ENCODE results near the gene SLC22A31.

SLC22A31 gene

DNA sequence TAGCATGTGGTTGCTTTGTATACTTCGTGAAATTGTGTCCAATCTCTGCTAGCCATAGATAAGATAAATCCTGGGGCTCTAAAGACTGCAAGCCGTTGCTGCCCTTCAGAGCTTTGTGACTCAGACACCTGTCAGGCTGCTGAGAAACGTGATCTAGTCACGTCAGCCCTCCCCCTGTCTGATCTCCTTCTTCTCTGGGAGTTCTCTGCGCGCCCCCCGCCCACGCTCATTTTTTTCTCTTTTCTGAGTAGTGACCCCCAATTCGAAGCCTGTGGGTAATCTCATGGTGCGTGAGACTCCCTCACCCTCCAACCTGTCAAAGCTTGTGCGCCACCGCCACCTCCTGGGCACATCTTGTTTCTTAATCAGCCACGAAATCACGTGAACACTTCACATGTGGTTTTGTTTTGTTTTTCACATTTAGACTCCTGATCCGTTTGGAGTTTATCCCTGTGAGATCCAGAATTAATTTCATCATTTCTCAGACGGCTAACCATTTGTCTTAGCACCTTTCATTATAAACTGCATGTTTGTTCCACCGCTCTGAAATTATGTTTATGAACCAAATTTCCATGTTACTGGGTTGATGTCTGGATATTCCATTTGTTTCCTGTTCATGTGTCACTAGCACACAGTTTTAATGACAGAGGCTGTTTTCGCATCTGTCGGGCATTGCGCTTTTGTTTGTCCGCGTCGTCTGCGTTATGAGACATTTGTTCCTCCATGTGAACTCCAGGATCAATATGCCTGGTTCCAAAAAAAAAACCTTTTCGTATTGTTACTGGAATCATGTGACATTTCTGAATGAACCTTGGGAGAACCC is 16.2 kb upstream of the SLC22A31 start:
- peak overlapping the region; percentile 90 to 97 for H3K4me3 ChIP-seq (ENCODE audit: low read depth in 1 of 2, low read length in 2 of 2)
- peaks cover 0 to 14% of the 10 kb centered on the region in 2 donors for H3K4me1 ChIP-seq (ENCODE audit: control insufficient read depth in 1 of 2, insufficient read depth in 2 of 2, low read length in 2 of 2)
- no peaks in the 10 kb centered on the region for H3K27me3 ChIP-seq (ENCODE audit: low read depth, low read length)
- H3K27ac ChIP-seq (ENCODE audit: low read length), result peak overlapping the region; percentile 95
- H3K9me3 ChIP-seq (ENCODE audit: control insufficient read depth in 1 of 2, low read length in 2 of 2), result no peaks in the 10 kb centered on the region
- H3K36me3 ChIP-seq (ENCODE audit: control insufficient read depth in 1 of 2, insufficient read depth in 2 of 2, low read length in 2 of 2), result peaks cover 13 to 16% of the 10 kb centered on the region in 2 donors

- Histone ChIP-seq H3K4me3 (ENCODE audit: low read depth in 1 of 2, low read length in 2 of 2) (no peak overlapping the region), H3K27me3 (ENCODE audit: low read depth, low read length) (no peaks in the 10 kb centered on the region), H3K9me3 (ENCODE audit: control insufficient read depth in 1 of 2, low read length in 2 of 2) (no peaks in the 10 kb centered on the region), H3K4me1 (ENCODE audit: control insufficient read depth in 1 of 2, insufficient read depth in 2 of 2, low read length in 2 of 2) (peaks cover 0 to 2% of the 10 kb centered on the region in 2 donors), H3K36me3 (ENCODE audit: control insufficient read depth in 1 of 2, insufficient read depth in 2 of 2, low read length in 2 of 2) (no peaks in the 10 kb centered on the region), H3K27ac (ENCODE audit: low read length) (no peak overlapping the region)
These were observed 10.7 kb upstream of the SLC22A31 start for GRCh38 chr16:89210904-89211515.

- no peak overlapping the region for H3K4me3 ChIP-seq (ENCODE audit: low read depth in 1 of 2, low read length in 2 of 2)
- no peaks in the 10 kb centered on the region for H3K27me3 ChIP-seq (ENCODE audit: low read depth, low read length)
- H3K4me1 ChIP-seq (ENCODE audit: control insufficient read depth in 1 of 2, insufficient read depth in 2 of 2, low read length in 2 of 2), result no peaks in the 10 kb centered on the region
- no peak overlapping the region for H3K27ac ChIP-seq (ENCODE audit: low read length)
- no peaks in the 10 kb centered on the region for H3K36me3 ChIP-seq (ENCODE audit: control insufficient read depth in 1 of 2, insufficient read depth in 2 of 2, low read length in 2 of 2)
- H3K9me3 ChIP-seq (ENCODE audit: control insufficient read depth in 1 of 2, low read length in 2 of 2), result no peaks in the 10 kb centered on the region
These were observed 10.0 kb upstream of the SLC22A31 start for GRCh38 chr16:89210165-89210903.

- Histone ChIP-seq H3K4me1 (ENCODE audit: control insufficient read depth in 1 of 2, insufficient read depth in 2 of 2, low read length in 2 of 2) (no peaks in the 10 kb centered on the region), H3K9me3 (ENCODE audit: control insufficient read depth in 1 of 2, low read length in 2 of 2) (no peaks in the 10 kb centered on the region), H3K27me3 (ENCODE audit: low read depth, low read length) (no peaks in the 10 kb centered on the region), H3K4me3 (ENCODE audit: low read depth in 1 of 2, low read length in 2 of 2) (no peak overlapping the region), H3K36me3 (ENCODE audit: control insufficient read depth in 1 of 2, insufficient read depth in 2 of 2, low read length in 2 of 2) (no peaks in the 10 kb centered on the region), H3K27ac (ENCODE audit: low read length) (no peak overlapping the region)
These were observed 9.2 kb upstream of the SLC22A31 start for GRCh38 chr16:89209522-89210044.

DNA sequence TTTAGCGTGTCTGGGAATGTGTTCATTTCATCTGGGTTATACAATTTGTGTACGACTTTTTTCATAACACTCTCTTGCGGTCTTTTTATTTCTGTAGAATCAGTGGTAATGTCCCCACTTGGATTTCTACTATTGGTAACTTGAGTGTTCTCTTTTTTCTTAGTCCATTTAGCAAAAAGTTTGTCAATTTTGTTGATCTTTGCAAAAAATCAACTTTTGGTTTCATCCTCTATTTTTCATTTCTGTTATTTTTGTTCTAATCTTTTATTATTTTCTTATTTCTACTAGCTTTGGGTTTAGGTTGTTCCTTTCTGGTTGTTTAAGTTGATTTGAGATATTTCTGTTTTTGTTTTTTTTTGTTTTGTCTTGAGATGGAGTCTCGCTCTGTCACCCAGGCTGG is 7.7 kb upstream of the SLC22A31 start:
- peaks cover 5% of the 10 kb centered on the region for H3K27me3 ChIP-seq (ENCODE audit: low read depth, low read length)
- no peak overlapping the region for H3K4me3 ChIP-seq (ENCODE audit: low read depth in 1 of 2, low read length in 2 of 2)
- no peak overlapping the region for H3K27ac ChIP-seq (ENCODE audit: low read length)
- no peaks in the 10 kb centered on the region for H3K36me3 ChIP-seq (ENCODE audit: control insufficient read depth in 1 of 2, insufficient read depth in 2 of 2, low read length in 2 of 2)
- H3K9me3 ChIP-seq (ENCODE audit: control insufficient read depth in 1 of 2, low read length in 2 of 2), result peaks cover 0 to under 1% of the 10 kb centered on the region in 2 donors
- no peaks in the 10 kb centered on the region for H3K4me1 ChIP-seq (ENCODE audit: control insufficient read depth in 1 of 2, insufficient read depth in 2 of 2, low read length in 2 of 2)

- H3K4me3 ChIP-seq (ENCODE audit: low read depth in 1 of 2, low read length in 2 of 2), result no peak overlapping the region
These were observed 2.3 kb upstream of the SLC22A31 start for GRCh38 chr16:89202422-89203215.

GRCh38 chr16:89201439-89202377 is 1.4 kb upstream of the SLC22A31 start:
- H3K9me3 ChIP-seq (ENCODE audit: control insufficient read depth in 1 of 2, low read length in 2 of 2), result peaks cover 0 to 6% of the 10 kb centered on the region in 2 donors
- H3K4me1 ChIP-seq (ENCODE audit: control insufficient read depth in 1 of 2, insufficient read depth in 2 of 2, low read length in 2 of 2), result peaks cover 0 to 15% of the 10 kb centered on the region in 2 donors
- no peak overlapping the region for H3K4me3 ChIP-seq (ENCODE audit: low read depth in 1 of 2, low read length in 2 of 2)
- peaks cover 28% of the 10 kb centered on the region for H3K27me3 ChIP-seq (ENCODE audit: low read depth, low read length)
- no peaks in the 10 kb centered on the region for H3K36me3 ChIP-seq (ENCODE audit: control insufficient read depth in 1 of 2, insufficient read depth in 2 of 2, low read length in 2 of 2)
- H3K27ac ChIP-seq (ENCODE audit: low read length), result no peak overlapping the region

More at GRCh38 chr16:89202422-89203215, 2.3 kb upstream of the SLC22A31 start:
- Histone ChIP-seq H3K9me3 (ENCODE audit: control insufficient read depth in 1 of 2, low read length in 2 of 2) (peaks cover 0 to 6% of the 10 kb centered on the region in 2 donors), H3K27me3 (ENCODE audit: low read depth, low read length) (peaks cover 28% of the 10 kb centered on the region), H3K27ac (ENCODE audit: low read length) (no peak overlapping the region), H3K4me1 (ENCODE audit: control insufficient read depth in 1 of 2, insufficient read depth in 2 of 2, low read length in 2 of 2) (peaks cover 0 to 15% of the 10 kb centered on the region in 2 donors), H3K36me3 (ENCODE audit: control insufficient read depth in 1 of 2, insufficient read depth in 2 of 2, low read length in 2 of 2) (no peaks in the 10 kb centered on the region)

DNA sequence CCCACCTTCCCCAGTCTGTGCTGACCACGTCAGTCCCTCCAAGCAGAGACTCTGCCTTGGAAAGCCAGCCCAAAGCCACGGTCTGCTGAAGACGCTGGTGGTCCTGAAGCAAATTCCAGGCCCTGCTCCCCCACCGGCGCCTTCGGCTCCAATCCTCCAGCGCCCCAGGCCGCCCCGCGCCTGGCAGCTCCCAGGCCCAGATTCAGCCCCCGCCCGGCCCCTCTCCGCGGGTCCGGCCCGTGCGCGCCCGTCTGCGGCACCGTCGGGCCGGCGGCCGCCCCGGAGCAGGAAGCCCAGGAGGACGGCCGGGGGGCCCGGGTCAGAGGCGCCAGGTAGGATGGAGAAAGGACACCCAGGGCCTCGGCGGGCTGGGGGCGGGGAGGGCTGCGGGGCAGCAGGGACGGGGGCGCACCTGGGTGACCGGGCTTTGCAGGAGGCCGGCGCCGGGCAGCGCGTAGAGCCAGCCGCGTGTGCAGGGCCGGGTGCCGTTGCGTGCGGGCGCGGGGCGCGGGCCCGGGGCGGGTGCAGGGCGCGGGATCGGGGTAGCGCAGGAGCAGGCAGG is 594 bp upstream of the SLC22A31 start:
- Histone ChIP-seq H3K4me3 (ENCODE audit: low read depth in 1 of 2, low read length in 2 of 2) (no peak overlapping the region), H3K27ac (ENCODE audit: low read length) (no peak overlapping the region), H3K27me3 (ENCODE audit: low read depth, low read length) (peaks cover 28% of the 10 kb centered on the region)

DNA sequence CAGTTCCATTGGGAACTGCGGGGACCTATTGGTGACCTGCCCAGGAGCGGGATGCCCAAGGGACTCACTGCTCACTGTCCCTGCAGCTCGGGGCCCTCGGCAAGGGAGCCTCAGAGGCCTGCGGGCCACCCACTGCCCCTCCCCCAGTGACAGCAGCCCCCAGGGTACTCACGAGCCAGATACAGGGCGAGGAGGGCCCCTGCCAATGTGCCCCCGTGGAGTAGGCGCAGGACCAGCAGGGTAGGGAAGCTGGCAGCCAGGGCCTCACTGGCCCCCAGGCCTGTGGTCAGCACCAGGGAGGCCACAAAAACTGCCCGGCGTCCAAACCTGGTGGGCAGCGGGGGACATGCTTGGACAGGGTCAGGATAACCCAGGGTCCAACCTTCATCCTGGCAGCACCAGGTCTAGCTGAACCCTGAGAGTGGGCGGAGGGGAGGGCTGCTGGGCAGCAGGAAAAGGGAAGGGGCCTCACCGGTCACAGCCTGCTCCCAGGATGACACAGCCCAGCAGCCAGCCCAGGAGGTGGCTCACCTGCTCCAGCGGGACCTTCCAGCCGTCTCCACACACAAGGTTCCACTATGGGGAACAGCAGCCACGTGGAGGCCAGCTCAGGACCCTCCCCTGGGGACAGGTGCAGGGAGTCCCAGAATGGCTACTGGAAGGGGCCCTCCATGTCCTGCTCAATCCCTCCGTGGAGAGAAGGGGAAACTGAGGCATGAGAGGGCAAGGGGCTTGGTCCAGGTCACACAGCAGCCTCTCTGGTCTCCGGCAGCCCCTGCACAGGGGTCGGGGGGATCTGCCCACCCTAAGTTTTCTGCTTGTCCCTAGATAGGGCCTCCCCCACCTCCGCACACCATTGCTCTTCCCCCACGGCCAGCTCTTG is 855 bp downstream of the SLC22A31 start:
- H3K36me3 ChIP-seq (ENCODE audit: control insufficient read depth in 1 of 2, insufficient read depth in 2 of 2, low read length in 2 of 2), result no peaks in the 10 kb centered on the region
- peaks cover 28% of the 10 kb centered on the region for H3K27me3 ChIP-seq (ENCODE audit: low read depth, low read length)
- peaks cover 0 to 15% of the 10 kb centered on the region in 2 donors for H3K4me1 ChIP-seq (ENCODE audit: control insufficient read depth in 1 of 2, insufficient read depth in 2 of 2, low read length in 2 of 2)
- no peak overlapping the region for H3K27ac ChIP-seq (ENCODE audit: low read length)
- no peak overlapping the region for H3K4me3 ChIP-seq (ENCODE audit: low read depth in 1 of 2, low read length in 2 of 2)
- H3K9me3 ChIP-seq (ENCODE audit: control insufficient read depth in 1 of 2, low read length in 2 of 2), result peaks cover 0 to 6% of the 10 kb centered on the region in 2 donors

More for the DNA sequence above, 594 bp upstream of the SLC22A31 start:
- Histone ChIP-seq H3K4me1 (ENCODE audit: control insufficient read depth in 1 of 2, insufficient read depth in 2 of 2, low read length in 2 of 2) (peaks cover 0 to 15% of the 10 kb centered on the region in 2 donors), H3K36me3 (ENCODE audit: control insufficient read depth in 1 of 2, insufficient read depth in 2 of 2, low read length in 2 of 2) (no peaks in the 10 kb centered on the region), H3K9me3 (ENCODE audit: control insufficient read depth in 1 of 2, low read length in 2 of 2) (peaks cover 0 to 6% of the 10 kb centered on the region in 2 donors)

All from muscle layer of duodenum (tissue), 2 donors.